Prostate gland (tissue), 2 donors: ENCODE data around the gene COL5A1.

Source experiments
- POLR2A ChIP-seq: fragments of 450-650 bp; IDR thresholded peaks from one replicate; pipeline ENCODE4 v1.6.1; 2016; ENCODE audit warnings: antibody characterized with exemption, mild to moderate bottlenecking
- POLR2AphosphoS5 ChIP-seq: sonication (generic); formaldehyde crosslinking; IDR thresholded peaks from one replicate; pipeline ENCODE4 v1.6.1; 2017; ENCODE audit warnings: antibody characterized with exemption
- TF ChIP-seq, protein P1 (sequence below), 4 experiments: fragments of 200-600 bp in 2 of 4; fragments of 450-650 bp in 2 of 4; sonication (generic) in 2 of 4; IDR thresholded peaks; 1 replicate in 3 of 4; 2 replicates in 1 of 4; pipeline ENCODE4 v1.5.1; 2016 to 2019; ENCODE audit warnings: antibody characterized with exemption in 4 of 4, mild to moderate bottlenecking in 2 of 4, moderate library complexity in 2 of 4

DNA sequence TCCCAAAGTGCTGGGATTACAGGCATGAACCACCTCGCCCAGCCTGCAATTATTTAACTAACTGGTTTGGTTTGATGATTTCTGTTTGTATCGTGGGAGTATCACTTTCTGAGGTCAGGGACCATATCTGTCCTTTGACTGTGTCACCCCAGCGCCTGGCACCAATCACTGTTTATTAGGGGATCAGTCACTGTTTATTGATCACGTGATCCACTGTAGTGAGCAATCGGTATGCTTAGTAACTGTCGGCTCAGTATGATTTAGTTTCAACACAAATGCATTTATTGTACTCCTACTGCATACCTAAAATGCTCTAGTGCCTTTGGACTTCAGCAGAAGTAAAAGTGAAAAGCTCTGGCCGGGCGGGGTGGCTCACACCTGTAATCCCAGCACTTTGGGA lies 54.8 kb downstream of the COL5A1 start:
- TF ChIP-seq POLR2A (no peak), POLR2AphosphoS5 (no peak)
- TF ChIP-seq, protein P1, sequence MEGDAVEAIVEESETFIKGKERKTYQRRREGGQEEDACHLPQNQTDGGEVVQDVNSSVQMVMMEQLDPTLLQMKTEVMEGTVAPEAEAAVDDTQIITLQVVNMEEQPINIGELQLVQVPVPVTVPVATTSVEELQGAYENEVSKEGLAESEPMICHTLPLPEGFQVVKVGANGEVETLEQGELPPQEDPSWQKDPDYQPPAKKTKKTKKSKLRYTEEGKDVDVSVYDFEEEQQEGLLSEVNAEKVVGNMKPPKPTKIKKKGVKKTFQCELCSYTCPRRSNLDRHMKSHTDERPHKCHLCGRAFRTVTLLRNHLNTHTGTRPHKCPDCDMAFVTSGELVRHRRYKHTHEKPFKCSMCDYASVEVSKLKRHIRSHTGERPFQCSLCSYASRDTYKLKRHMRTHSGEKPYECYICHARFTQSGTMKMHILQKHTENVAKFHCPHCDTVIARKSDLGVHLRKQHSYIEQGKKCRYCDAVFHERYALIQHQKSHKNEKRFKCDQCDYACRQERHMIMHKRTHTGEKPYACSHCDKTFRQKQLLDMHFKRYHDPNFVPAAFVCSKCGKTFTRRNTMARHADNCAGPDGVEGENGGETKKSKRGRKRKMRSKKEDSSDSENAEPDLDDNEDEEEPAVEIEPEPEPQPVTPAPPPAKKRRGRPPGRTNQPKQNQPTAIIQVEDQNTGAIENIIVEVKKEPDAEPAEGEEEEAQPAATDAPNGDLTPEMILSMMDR (IDR thresholded peaks at IDR 0.05) = no peak
